ENCODE data around the gene BAHCC1.

BAHCC1 gene

DNA sequence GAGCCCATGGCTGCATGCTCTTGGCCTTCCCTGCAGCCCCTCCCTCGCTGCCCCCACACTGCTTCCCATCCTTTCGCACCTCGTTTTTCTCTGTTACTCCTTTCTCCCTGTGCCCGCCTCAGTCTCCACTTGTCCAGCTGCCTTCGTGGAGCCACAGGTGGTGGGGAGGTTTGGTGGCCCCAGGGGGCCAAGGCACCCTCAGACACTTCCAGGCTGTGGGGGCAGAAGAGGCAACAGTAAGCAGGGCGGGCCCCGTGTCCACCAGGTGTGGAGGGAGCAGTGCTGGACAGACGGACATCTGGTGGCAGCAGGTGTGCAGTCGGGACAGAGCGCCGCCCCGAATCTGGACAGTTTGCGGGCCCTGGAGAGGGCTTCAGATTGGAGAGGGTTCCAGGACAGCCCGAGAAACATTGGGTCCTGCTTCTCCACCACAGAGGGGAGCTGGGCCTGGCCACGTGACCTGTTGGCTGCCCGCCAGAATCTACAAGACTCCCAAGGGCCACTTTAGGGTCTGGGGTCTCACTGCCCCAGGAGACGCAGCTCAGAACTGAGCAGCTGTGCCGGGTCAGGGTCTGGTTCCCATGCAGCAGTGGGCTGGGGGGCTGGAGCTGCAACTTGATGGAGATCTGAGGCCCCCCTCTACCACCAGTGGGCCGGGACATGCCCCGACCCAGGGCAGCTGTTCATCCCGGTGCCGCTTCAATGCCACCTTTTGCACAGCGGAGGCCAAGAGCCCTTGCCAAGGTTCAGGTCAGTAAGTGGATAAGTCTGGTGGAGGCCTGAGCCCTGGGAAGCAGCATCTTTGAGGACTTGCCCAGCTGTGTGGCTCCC, 22.8 kb downstream of the BAHCC1 start:
- TF ChIP-seq CTCF (IDR thresholded peaks at IDR 0.05; ENCODE audit: low read depth, low read length): no peak

DNA sequence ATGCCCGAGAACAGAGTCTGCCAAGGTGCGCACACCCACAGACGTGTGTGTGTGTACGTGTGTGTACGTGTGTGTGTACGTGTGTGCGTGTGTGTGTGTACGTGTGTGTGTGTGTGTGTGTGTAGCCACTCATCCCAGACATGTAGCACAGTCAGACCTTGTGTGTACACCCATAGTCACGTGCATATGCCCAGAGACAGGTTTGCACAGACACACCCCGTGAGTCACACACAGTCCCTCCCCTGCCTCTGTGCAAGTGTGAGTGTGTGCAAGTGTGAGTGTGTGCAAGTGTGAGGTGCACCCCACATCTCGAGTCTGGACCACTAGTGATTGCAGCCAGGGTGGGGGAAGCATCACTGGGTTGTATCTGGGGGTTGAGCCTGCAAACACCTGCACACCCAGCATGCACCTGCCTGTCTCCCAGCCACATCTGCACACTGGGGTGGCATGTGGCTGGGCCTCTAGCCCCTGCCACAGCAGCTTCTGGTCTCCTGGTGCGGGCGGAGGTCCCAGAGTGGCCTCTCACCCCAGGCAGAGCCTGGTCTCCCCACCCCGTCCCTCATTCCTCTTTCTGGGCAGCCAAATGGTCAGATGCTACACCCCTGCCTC, 23.6 kb downstream of the BAHCC1 start:
- TF ChIP-seq CTCF (IDR thresholded peaks at IDR 0.05; ENCODE audit: low read depth, low read length): no peak
- peak; percentile 40 to 53 for DNase-seq (ENCODE audit: low read depth in 2 of 2)
- no peak overlapping the region for H3K4me3 ChIP-seq (replicated peaks in 1 of 2; ENCODE audit: low read depth in 2 of 2, low read length in 2 of 2)

More for the DNA sequence above, 22.8 kb downstream of the BAHCC1 start:
- no peak for DNase-seq (ENCODE audit: low read depth in 2 of 2)
- no peak overlapping the region for H3K4me3 ChIP-seq (replicated peaks in 1 of 2; ENCODE audit: low read depth in 2 of 2, low read length in 2 of 2)

DNA sequence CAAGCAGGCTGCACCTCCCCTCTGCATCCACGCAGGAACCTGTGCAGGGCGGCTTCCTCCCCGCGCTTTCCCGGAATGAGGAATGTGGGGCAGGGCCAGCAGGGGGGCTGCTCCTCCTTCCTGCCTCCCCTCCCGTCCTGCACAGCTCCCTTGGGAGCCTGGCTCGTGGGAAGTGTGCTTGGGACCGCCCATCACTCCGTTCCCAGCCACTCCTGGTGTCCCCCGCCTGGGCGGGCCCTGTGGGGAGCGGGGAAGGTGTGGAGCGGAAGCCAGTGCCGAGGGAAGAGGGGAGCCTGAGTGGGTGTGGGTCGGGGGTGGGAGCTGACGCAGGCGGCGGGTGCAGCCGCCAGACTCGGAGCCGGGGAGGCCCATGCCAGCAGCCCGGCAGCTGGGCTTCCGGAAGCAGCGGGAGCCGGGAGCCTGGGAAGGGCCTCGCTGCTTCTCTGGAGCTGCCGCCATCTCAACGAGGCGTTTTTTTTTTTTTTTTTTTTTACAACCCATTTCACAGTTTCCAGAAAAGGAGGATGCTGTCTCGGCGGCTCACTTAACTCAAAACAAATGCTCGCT, 24.1 kb downstream of the BAHCC1 start:
- peak overlapping the region; percentile 14 to 22 for H3K4me3 ChIP-seq (replicated peaks in 1 of 2; ENCODE audit: low read depth in 2 of 2, low read length in 2 of 2)
- peak; percentile 90 to 99 for DNase-seq (ENCODE audit: low read depth in 2 of 2)
- no peak for TF ChIP-seq CTCF (IDR thresholded peaks at IDR 0.05; ENCODE audit: low read depth, low read length)

DNA sequence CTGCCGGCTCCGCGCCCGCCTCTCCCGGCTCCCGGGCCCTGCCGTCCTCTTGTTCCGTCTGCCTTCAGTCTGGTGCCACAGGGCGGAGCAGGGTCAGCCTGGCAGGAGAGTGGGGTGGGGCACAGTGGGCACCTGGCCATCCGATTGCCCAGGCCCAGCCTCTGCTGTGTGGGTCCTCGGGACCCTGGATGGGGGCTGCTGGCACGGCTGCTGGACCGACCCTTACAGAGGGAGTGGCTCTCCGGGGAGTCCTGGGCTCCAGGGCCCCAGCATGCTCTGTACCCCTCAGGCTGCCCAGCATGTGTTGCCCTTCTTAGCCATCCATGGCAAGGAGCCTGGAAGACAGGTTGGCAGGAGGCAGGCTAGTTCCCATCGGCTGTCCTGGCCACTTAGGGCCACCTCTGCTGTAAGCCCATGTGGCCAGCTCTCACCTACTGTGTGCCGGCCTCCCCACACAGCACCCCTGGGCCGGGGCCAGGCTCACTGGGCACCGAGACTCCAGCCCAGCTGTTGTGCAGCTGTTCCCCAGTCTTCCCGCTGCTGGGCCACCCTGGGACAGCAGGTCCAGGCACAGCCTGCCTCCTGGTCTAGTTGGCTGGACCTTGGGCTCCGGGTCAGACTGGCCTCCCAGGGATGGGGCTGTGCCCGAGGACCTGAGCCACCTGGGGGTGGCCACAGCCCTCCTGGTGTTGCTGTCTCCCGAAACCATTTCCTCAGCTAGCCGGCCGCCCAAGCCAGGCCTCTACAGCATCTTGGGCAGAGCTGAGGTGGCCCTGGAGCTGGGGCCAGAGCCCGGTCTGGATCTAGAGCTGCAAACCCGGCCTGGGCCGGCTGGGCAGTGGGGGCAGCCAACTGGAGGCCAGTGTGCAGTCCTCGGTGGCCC, 24.9 kb downstream of the BAHCC1 start:
- no peak for TF ChIP-seq CTCF (IDR thresholded peaks at IDR 0.05; ENCODE audit: low read depth, low read length)
- peak overlapping the region; percentile 14 to 22 for H3K4me3 ChIP-seq (replicated peaks in 1 of 2; ENCODE audit: low read depth in 2 of 2, low read length in 2 of 2)
- peak; percentile 10 to 46 for DNase-seq (ENCODE audit: low read depth in 2 of 2)

DNA sequence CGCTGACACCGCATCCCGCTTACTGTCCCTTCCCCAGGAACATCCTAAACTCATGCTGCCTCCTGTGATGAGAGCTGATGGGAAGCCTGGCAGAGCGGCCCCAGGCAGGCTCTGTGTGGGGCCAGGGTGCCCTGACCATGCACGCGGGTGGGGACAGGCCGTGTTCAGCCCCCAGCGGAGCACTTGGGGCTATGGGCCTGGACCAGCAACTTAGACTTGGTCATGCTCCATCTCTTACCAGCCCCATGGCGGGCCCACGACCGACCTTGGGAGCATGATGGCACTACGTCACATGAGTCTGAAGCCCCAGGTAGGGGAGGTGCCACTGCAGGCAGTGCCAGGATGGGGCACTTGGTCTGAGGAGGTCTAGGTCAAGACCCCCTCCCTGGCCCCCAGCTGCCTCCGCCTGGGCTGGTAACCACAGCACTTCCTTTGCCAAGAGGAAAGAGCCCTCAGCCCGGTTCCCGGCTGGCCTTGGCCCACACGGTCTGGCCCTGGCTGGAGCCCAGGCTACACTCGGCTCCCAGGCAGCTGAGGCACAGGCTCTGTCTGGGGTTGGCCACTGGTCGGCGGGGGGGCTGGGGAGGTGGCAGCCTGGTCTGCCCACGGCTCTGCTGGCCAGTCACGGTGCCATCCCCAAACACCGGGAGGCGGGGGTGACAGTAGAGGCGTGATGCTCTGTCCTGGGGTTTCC, 25.7 kb downstream of the BAHCC1 start:
- TF ChIP-seq CTCF (IDR thresholded peaks at IDR 0.05; ENCODE audit: low read depth, low read length): no peak
- no peak overlapping the region for H3K4me3 ChIP-seq (replicated peaks in 1 of 2; ENCODE audit: low read depth in 2 of 2, low read length in 2 of 2)
- peak; percentile 22 to 82 for DNase-seq (ENCODE audit: low read depth in 2 of 2)
